ENCODE measurements around the gene CCR8.

Gene CCR8

GRCh38 chr3:39329493-39329892 is at the start of gene CCR8:
CCR8 (plus strand) TSS chr3:39329709; CDS start chr3:39332332, 2,623 bp downstream.
- Mint-ChIP-seq H3K27ac (peak within 1 kb of the TSS; percentile 33), H3K27me3 (no peaks in the 10 kb centered on the region), H3K36me3 (no peaks in the 10 kb centered on the region), H3K9me3 (no peaks in the 10 kb centered on the region), H3K4me1 (peaks cover 19% of the 10 kb centered on the region), H3K4me3 (no peak within 1 kb of the TSS)
- ATAC-seq = no peak

GRCh38 chr3:39279745-39280517 is 49.6 kb upstream of the CCR8 start, which contains the start of gene CX3CR1:
CX3CR1 (minus strand) TSS chr3:39280036; CDS start chr3:39266509, 13,527 bp downstream.
- H3K27ac Mint-ChIP-seq = peak within 1 kb of the TSS; percentile 48
- H3K36me3 Mint-ChIP-seq = no peaks in the 10 kb centered on the region
- peaks cover 49% of the 10 kb centered on the region for H3K4me1 Mint-ChIP-seq
- no peak within 1 kb of the TSS for H3K4me3 Mint-ChIP-seq
- no peak for ATAC-seq
- no peaks in the 10 kb centered on the region for H3K27me3 Mint-ChIP-seq
- H3K9me3 Mint-ChIP-seq = no peaks in the 10 kb centered on the region

GRCh38 chr3:39280571-39280970 is 48.9 kb upstream of the CCR8 start:
- no peaks in the 10 kb centered on the region for H3K36me3 Mint-ChIP-seq
- no peaks in the 10 kb centered on the region for H3K27me3 Mint-ChIP-seq
- peaks cover 50% of the 10 kb centered on the region for H3K4me1 Mint-ChIP-seq
- H3K4me3 Mint-ChIP-seq = no peak overlapping the region
- H3K27ac Mint-ChIP-seq = peak overlapping the region; percentile 48
- ATAC-seq = no peak
- no peaks in the 10 kb centered on the region for H3K9me3 Mint-ChIP-seq

- peak; percentile 36 for ATAC-seq
- H3K36me3 Mint-ChIP-seq = no peaks in the 10 kb centered on the region
- no peak overlapping the region for H3K4me3 Mint-ChIP-seq
- H3K4me1 Mint-ChIP-seq = peaks cover 47% of the 10 kb centered on the region
- H3K27me3 Mint-ChIP-seq = no peaks in the 10 kb centered on the region
- no peaks in the 10 kb centered on the region for H3K9me3 Mint-ChIP-seq
- peak overlapping the region; percentile 48 for H3K27ac Mint-ChIP-seq
Observed at GRCh38 chr3:39281533-39281932, 48.0 kb upstream of the CCR8 start.

GRCh38 chr3:39282057-39282456 is 47.5 kb upstream of the CCR8 start:
- H3K9me3 Mint-ChIP-seq = no peaks in the 10 kb centered on the region
- no peak for ATAC-seq
- no peak overlapping the region for H3K4me3 Mint-ChIP-seq
- no peaks in the 10 kb centered on the region for H3K36me3 Mint-ChIP-seq
- H3K4me1 Mint-ChIP-seq = peaks cover 45% of the 10 kb centered on the region
- H3K27ac Mint-ChIP-seq = peak overlapping the region; percentile 48
- H3K27me3 Mint-ChIP-seq = no peaks in the 10 kb centered on the region

GRCh38 chr3:39284457-39284881 is 45.0 kb upstream of the CCR8 start:
- ATAC-seq = no peak
- peak overlapping the region; percentile 9 for H3K27ac Mint-ChIP-seq
- no peaks in the 10 kb centered on the region for H3K27me3 Mint-ChIP-seq
- H3K9me3 Mint-ChIP-seq = no peaks in the 10 kb centered on the region
- no peak overlapping the region for H3K4me3 Mint-ChIP-seq
- peaks cover 53% of the 10 kb centered on the region for H3K4me1 Mint-ChIP-seq
- H3K36me3 Mint-ChIP-seq = no peaks in the 10 kb centered on the region

- Mint-ChIP-seq H3K4me1 (peaks cover 53% of the 10 kb centered on the region), H3K27ac (peak overlapping the region; percentile 9), H3K9me3 (no peaks in the 10 kb centered on the region), H3K27me3 (no peaks in the 10 kb centered on the region), H3K36me3 (no peaks in the 10 kb centered on the region), H3K4me3 (no peak overlapping the region)
- no peak for ATAC-seq
Observed at GRCh38 chr3:39285332-39285731, 44.2 kb upstream of the CCR8 start.

- no peak for ATAC-seq
- peaks cover 42% of the 10 kb centered on the region for H3K4me1 Mint-ChIP-seq
- H3K36me3 Mint-ChIP-seq = no peaks in the 10 kb centered on the region
- no peak overlapping the region for H3K4me3 Mint-ChIP-seq
- no peak overlapping the region for H3K27ac Mint-ChIP-seq
- H3K9me3 Mint-ChIP-seq = no peaks in the 10 kb centered on the region
- H3K27me3 Mint-ChIP-seq = peaks cover 2% of the 10 kb centered on the region
Observed at GRCh38 chr3:39286771-39287170, 42.7 kb upstream of the CCR8 start.

GRCh38 chr3:39287216-39288164 is 42.0 kb upstream of the CCR8 start:
- no peaks in the 10 kb centered on the region for H3K36me3 Mint-ChIP-seq
- no peak overlapping the region for H3K4me3 Mint-ChIP-seq
- H3K27me3 Mint-ChIP-seq = peaks cover 8% of the 10 kb centered on the region
- H3K9me3 Mint-ChIP-seq = no peaks in the 10 kb centered on the region
- no peak for ATAC-seq
- H3K27ac Mint-ChIP-seq = no peak overlapping the region
- H3K4me1 Mint-ChIP-seq = peaks cover 39% of the 10 kb centered on the region

- Mint-ChIP-seq H3K27me3 (peaks cover 8% of the 10 kb centered on the region), H3K36me3 (no peaks in the 10 kb centered on the region), H3K9me3 (no peaks in the 10 kb centered on the region), H3K4me3 (no peak overlapping the region), H3K4me1 (peaks cover 39% of the 10 kb centered on the region), H3K27ac (no peak overlapping the region)
- ATAC-seq = peak; percentile 100
Observed at GRCh38 chr3:39288300-39288808, 41.2 kb upstream of the CCR8 start.

GRCh38 chr3:39289107-39289506 is 40.4 kb upstream of the CCR8 start:
- Mint-ChIP-seq H3K4me1 (peaks cover 38% of the 10 kb centered on the region), H3K27me3 (peaks cover 8% of the 10 kb centered on the region), H3K4me3 (no peak overlapping the region), H3K9me3 (no peaks in the 10 kb centered on the region), H3K27ac (no peak overlapping the region), H3K36me3 (no peaks in the 10 kb centered on the region)
- no peak for ATAC-seq

- Mint-ChIP-seq H3K4me1 (peaks cover 30% of the 10 kb centered on the region), H3K9me3 (no peaks in the 10 kb centered on the region), H3K27ac (peak overlapping the region; percentile 24), H3K27me3 (peaks cover 14% of the 10 kb centered on the region), H3K4me3 (no peak overlapping the region), H3K36me3 (no peaks in the 10 kb centered on the region)
- ATAC-seq = no peak
Observed at GRCh38 chr3:39290255-39290654, 39.3 kb upstream of the CCR8 start.

GRCh38 chr3:39291903-39292329 is 37.6 kb upstream of the CCR8 start:
- no peak overlapping the region for H3K4me3 Mint-ChIP-seq

GRCh38 chr3:39292961-39293360 is 36.5 kb upstream of the CCR8 start:
- Mint-ChIP-seq H3K36me3 (no peaks in the 10 kb centered on the region), H3K4me3 (no peak overlapping the region), H3K4me1 (peaks cover 36% of the 10 kb centered on the region), H3K9me3 (no peaks in the 10 kb centered on the region), H3K27ac (no peak overlapping the region), H3K27me3 (peaks cover 27% of the 10 kb centered on the region)
- ATAC-seq = no peak

More at GRCh38 chr3:39291903-39292329, 37.6 kb upstream of the CCR8 start:
- Mint-ChIP-seq H3K27ac (no peak overlapping the region), H3K36me3 (no peaks in the 10 kb centered on the region), H3K9me3 (no peaks in the 10 kb centered on the region), H3K27me3 (peaks cover 27% of the 10 kb centered on the region), H3K4me1 (peaks cover 37% of the 10 kb centered on the region)
- ATAC-seq = peak; percentile 27
